OCI-LY7 (cell line): ENCODE data around the gene CCDC78.

Experiments used
- CTCF ChIP-seq: fragments of 200-600 bp; sonication (generic); conservative IDR thresholded peaks from 2 replicates; pipeline ENCODE4 v1.5.1; 2014; ENCODE audit warnings: mild to moderate bottlenecking, antibody characterized with exemption, low read length, moderate library complexity, mixed read lengths
- EZH2phosphoT487 ChIP-seq: fragments of 200-600 bp; sonication (generic); IDR thresholded peaks from 2 replicates; pipeline ENCODE4 v1.6.1; 2018; ENCODE audit warnings: low read depth, borderline replicate concordance, mild to moderate bottlenecking, mixed run types, antibody characterized with exemption, low read length, moderate library complexity, mixed read lengths

GRCh38 chr16:750485-750884, 24.2 kb upstream of the CCDC78 start:
- no peak for TF ChIP-seq CTCF
- no peak for TF ChIP-seq EZH2phosphoT487
